DND-41 (cell line): ENCODE results near the gene ASPG.

Source experiments
- ATAC-seq: fragments of 200-7000 bp; cut with Tn5 transposase; 3 replicates; pipeline ENCODE4 v1.9.1; 2021; ENCODE audit warnings: low read depth; ENCODE audit not compliant: insufficient read depth
- DNase-seq: peaks from one replicate; pipeline ENCODE4 v3.0.0-alpha.2; 2020
- H2AFZ ChIP-seq: 2 replicates; pipeline ENCODE4 v1.6.0; 2012; ENCODE audit warnings: low read depth, low read length
- H3K27ac ChIP-seq: 2 replicates; pipeline ENCODE4 v1.5.1; 2012; ENCODE audit warnings: low read length, inconsistent platforms
- H3K27me3 ChIP-seq: fragments of 200-600 bp; sonication (generic); 2 replicates; pipeline ENCODE4 v1.6.0; 2012; ENCODE audit warnings: low read length, mild to moderate bottlenecking, inconsistent platforms; ENCODE audit not compliant: insufficient read depth, poor library complexity
- H3K36me3 ChIP-seq: 2 replicates; pipeline ENCODE4 v1.5.1; 2012; ENCODE audit warnings: low read length, inconsistent platforms; ENCODE audit not compliant: insufficient read depth
- H3K4me1 ChIP-seq: 2 replicates; pipeline ENCODE4 v1.5.1; 2012; ENCODE audit warnings: mild to moderate bottlenecking, low read length; ENCODE audit not compliant: insufficient read depth
- H3K4me2 ChIP-seq: 2 replicates; pipeline ENCODE4 v1.6.0; 2012; ENCODE audit warnings: mild to moderate bottlenecking, moderate library complexity, low read length, inconsistent platforms; ENCODE audit not compliant: insufficient read depth
- H3K4me3 ChIP-seq, 2 experiments: fragments of 200-600 bp in 1 of 2; shearing (Covaris generic) in 1 of 2; 2 replicates each; pipeline ENCODE4 v1.5.1; 2012 to 2016; ENCODE audit warnings: inconsistent platforms in 2 of 2, low read length in 2 of 2, mild to moderate bottlenecking in 2 of 2, low read depth in 1 of 2, moderate library complexity in 1 of 2
- H3K79me2 ChIP-seq: 2 replicates; pipeline ENCODE4 v1.6.0; 2012; ENCODE audit warnings: low read length, inconsistent platforms; ENCODE audit not compliant: insufficient read depth
- H3K9ac ChIP-seq: 2 replicates; pipeline ENCODE4 v1.6.0; 2012; ENCODE audit warnings: low read depth, mild to moderate bottlenecking, inconsistent platforms, low read length, moderate library complexity
- H3K9me3 ChIP-seq: 2 replicates; pipeline ENCODE4 v1.5.1; 2012; ENCODE audit warnings: low read length, moderate library complexity, mild to moderate bottlenecking, inconsistent platforms; ENCODE audit not compliant: insufficient read depth, severe bottlenecking
- H4K20me1 ChIP-seq: 2 replicates; pipeline ENCODE4 v1.6.0; 2012; ENCODE audit warnings: low read length; ENCODE audit not compliant: insufficient read depth
- EZH2 ChIP-seq: IDR thresholded peaks from 3 replicates; pipeline ENCODE4 v1.6.1; 2012; ENCODE audit warnings: borderline replicate concordance, low read depth, mild to moderate bottlenecking, moderate library complexity, low read length, inconsistent platforms; ENCODE audit not compliant: severe bottlenecking
- TF ChIP-seq, protein P1 (sequence below): IDR thresholded peaks from 2 replicates; pipeline ENCODE4 v1.5.1; 2012; ENCODE audit warnings: borderline replicate concordance, low read length, moderate library complexity, mild to moderate bottlenecking; ENCODE audit not compliant: poor library complexity, severe bottlenecking; ENCODE audit errors: extremely low read depth

The ASPG gene

DNA sequence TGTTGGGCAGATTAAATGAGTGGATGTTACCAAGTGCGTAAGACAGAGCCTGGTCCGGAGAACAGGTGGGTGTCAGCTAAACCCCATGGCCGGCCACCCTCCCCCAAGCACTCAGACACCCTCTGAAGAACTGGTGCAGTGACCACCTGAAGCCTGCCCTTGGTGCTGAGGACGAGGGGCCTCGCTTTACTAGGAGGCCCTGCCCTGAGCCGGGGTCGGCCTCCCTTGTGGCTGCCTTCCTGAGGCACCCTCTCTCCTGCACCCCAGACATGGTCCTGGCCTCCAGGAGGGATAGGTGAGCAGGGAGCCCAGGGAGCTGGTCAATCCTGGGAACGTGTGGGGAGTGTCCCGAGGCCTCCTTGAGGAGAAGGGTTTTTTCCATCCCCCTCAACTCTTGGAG is 48.0 kb downstream of the ASPG start:
- Histone ChIP-seq H3K9me3 (peaks cover 31% of the 10 kb centered on the region), H3K4me2 (no peak overlapping the region), H3K4me1 (no peaks in the 10 kb centered on the region), H3K27ac (no peak overlapping the region), H3K9ac (no peak overlapping the region), H4K20me1 (no peaks in the 10 kb centered on the region), H3K27me3 (no peaks in the 10 kb centered on the region), H3K4me3 (no peak overlapping the region), H2AFZ (no peak overlapping the region), H3K36me3 (no peaks in the 10 kb centered on the region), H3K79me2 (no peaks in the 10 kb centered on the region)
- no peak for ATAC-seq
- DNase-seq: no peak
- TF ChIP-seq EZH2: no peak
- TF ChIP-seq, protein P1, sequence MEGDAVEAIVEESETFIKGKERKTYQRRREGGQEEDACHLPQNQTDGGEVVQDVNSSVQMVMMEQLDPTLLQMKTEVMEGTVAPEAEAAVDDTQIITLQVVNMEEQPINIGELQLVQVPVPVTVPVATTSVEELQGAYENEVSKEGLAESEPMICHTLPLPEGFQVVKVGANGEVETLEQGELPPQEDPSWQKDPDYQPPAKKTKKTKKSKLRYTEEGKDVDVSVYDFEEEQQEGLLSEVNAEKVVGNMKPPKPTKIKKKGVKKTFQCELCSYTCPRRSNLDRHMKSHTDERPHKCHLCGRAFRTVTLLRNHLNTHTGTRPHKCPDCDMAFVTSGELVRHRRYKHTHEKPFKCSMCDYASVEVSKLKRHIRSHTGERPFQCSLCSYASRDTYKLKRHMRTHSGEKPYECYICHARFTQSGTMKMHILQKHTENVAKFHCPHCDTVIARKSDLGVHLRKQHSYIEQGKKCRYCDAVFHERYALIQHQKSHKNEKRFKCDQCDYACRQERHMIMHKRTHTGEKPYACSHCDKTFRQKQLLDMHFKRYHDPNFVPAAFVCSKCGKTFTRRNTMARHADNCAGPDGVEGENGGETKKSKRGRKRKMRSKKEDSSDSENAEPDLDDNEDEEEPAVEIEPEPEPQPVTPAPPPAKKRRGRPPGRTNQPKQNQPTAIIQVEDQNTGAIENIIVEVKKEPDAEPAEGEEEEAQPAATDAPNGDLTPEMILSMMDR: no peak

GRCh38 chr14:104134061-104134965 is 48.8 kb downstream of the ASPG start:
- Histone ChIP-seq H3K27me3 (no peaks in the 10 kb centered on the region), H3K27ac (no peak overlapping the region), H2AFZ (no peak overlapping the region), H3K9ac (no peak overlapping the region), H4K20me1 (no peaks in the 10 kb centered on the region), H3K9me3 (peaks cover 24% of the 10 kb centered on the region), H3K4me3 (no peak overlapping the region), H3K79me2 (no peaks in the 10 kb centered on the region), H3K36me3 (no peaks in the 10 kb centered on the region), H3K4me1 (no peaks in the 10 kb centered on the region), H3K4me2 (no peak overlapping the region)
- ATAC-seq: no peak
- no peak for DNase-seq
- TF ChIP-seq EZH2: no peak
- TF ChIP-seq, protein P1: no peak

GRCh38 chr14:104135121-104135903 is 49.8 kb downstream of the ASPG start:
- no peak overlapping the region for H3K4me3 ChIP-seq
- ATAC-seq: no peak

More at GRCh38 chr14:104135121-104135903, 49.8 kb downstream of the ASPG start:
- no peak overlapping the region for H3K4me2 ChIP-seq
- no peak overlapping the region for H2AFZ ChIP-seq
- no peaks in the 10 kb centered on the region for H4K20me1 ChIP-seq
- peaks cover 14% of the 10 kb centered on the region for H3K9me3 ChIP-seq
- no peaks in the 10 kb centered on the region for H3K79me2 ChIP-seq
- H3K27me3 ChIP-seq: no peaks in the 10 kb centered on the region
- no peak overlapping the region for H3K27ac ChIP-seq
- TF ChIP-seq, protein P1: no peak
- TF ChIP-seq EZH2: no peak
- no peaks in the 10 kb centered on the region for H3K4me1 ChIP-seq
- no peak for DNase-seq
- H3K36me3 ChIP-seq: no peaks in the 10 kb centered on the region
- H3K9ac ChIP-seq: no peak overlapping the region
